ENCODE measurements around the gene MGAM2.
"Not testable (repeated sequence)": the region's sequence is repeated elsewhere in the genome, so short reads cannot be mapped to it uniquely, and the experiment has no call there.

MGAM2 gene

DNA sequence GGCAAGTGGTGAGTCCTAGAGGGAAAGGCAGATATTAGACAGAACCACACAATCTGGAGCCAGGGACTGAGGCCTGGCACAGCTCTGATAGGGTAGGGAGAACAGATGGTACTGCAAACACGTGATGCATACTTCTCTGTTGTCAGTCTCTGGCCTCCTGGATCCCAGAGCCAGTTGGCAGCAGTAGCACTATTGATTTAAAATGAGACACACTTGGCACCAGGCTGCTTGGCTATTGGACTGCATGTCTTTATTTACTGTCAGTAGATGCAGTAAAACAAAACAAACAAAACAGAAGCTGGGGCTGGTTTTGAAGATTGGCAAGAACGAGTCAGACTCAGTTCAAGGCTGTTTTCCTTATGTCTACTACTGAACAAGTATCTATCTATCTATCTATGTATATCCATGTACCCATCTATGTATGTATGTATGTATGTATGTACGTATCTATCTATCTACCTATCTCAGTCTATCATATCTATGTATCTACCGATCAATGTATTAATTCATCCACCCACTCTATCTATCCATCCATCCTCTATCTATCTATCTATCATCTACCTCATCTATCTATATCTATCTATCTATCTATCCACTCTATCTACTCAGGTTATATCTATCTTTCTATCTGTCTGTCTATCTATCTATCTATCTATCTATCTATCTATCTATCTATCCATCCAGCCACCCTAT, 23.4 kb upstream of the MGAM2 start:
- TF ChIP-seq, protein P1, sequence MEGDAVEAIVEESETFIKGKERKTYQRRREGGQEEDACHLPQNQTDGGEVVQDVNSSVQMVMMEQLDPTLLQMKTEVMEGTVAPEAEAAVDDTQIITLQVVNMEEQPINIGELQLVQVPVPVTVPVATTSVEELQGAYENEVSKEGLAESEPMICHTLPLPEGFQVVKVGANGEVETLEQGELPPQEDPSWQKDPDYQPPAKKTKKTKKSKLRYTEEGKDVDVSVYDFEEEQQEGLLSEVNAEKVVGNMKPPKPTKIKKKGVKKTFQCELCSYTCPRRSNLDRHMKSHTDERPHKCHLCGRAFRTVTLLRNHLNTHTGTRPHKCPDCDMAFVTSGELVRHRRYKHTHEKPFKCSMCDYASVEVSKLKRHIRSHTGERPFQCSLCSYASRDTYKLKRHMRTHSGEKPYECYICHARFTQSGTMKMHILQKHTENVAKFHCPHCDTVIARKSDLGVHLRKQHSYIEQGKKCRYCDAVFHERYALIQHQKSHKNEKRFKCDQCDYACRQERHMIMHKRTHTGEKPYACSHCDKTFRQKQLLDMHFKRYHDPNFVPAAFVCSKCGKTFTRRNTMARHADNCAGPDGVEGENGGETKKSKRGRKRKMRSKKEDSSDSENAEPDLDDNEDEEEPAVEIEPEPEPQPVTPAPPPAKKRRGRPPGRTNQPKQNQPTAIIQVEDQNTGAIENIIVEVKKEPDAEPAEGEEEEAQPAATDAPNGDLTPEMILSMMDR (IDR thresholded peaks at IDR 0.05; ENCODE audit: control insufficient read depth, extremely low read depth, insufficient read depth), result no peak
- DNase-seq (ENCODE audit: low read depth), result peak; percentile 95
- H3K4me3 ChIP-seq (ENCODE audit: low read depth, low read length), result no peak overlapping the region

DNA sequence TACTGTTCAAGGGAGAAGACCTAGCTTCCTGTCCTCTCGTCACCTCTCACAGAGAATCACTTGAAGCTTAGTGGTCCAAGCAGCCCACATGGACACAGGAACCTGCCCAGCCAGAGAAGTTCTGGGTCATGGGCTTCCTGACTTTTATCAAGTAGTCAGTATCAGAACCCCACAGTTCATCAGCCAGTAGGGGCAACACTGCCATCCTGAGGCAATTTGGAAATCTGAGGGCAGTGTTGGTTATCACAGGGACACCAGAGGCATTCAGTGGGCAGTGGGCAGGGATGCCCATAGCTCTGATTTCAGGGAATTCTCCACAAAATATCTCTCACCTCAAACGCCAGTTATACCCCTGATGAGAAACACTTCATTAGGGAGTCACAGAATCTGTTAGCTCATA, 22.5 kb upstream of the MGAM2 start:
- TF ChIP-seq, protein P1 (IDR thresholded peaks at IDR 0.05; ENCODE audit: control insufficient read depth, extremely low read depth, insufficient read depth), result peak; percentile 23; the same call in 1 of the 2 replicates
- H3K4me3 ChIP-seq (ENCODE audit: low read depth, low read length), result no peak overlapping the region
- DNase-seq (ENCODE audit: low read depth), result no peak

DNA sequence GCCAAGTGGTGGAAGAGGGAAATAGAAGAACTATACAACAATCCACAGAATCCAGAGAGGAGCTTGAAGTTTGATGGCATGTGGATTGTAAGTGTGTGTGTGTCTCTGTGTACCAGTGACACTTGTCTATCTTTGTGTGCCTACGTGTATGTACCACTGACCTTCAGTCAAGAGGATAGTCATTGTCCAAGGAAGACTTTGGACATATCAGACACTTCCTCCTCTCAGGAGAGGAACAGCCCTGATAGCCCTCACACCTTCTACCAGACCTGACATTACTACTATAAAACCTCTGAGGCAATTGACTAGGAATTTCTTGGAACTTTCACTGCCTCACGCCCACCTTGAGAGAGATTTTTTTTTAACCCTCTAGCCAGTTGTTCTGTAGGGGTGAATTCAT, 19.6 kb upstream of the MGAM2 start:
- no peak for DNase-seq (ENCODE audit: low read depth)
- TF ChIP-seq, protein P1 (IDR thresholded peaks at IDR 0.05; ENCODE audit: control insufficient read depth, extremely low read depth, insufficient read depth), result no peak
- H3K4me3 ChIP-seq (ENCODE audit: low read depth, low read length), result no peak overlapping the region

DNA sequence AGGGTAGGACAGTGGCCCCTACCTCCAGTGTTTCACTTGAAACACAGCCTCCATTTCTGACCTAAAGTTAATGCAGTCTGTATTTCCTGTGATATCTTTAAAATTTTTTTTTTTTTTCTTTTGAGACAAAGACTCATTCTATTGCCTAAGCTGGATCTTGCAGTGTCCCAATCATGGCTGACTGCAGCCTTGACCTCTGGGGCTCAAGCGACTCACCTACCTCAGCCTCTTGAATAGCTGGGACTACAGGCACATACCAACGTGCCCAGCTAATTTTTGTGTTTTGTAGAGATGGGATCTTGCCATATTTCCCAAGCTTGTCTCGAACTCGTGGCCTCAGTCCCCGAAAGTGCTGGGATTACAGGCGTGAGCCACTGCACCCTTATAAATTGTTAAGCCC, 16.7 kb upstream of the MGAM2 start:
- DNase-seq (ENCODE audit: low read depth), result no peak
- TF ChIP-seq, protein P1 (IDR thresholded peaks at IDR 0.05; ENCODE audit: control insufficient read depth, extremely low read depth, insufficient read depth), result no peak
- no peak overlapping the region for H3K4me3 ChIP-seq (ENCODE audit: low read depth, low read length)

DNA sequence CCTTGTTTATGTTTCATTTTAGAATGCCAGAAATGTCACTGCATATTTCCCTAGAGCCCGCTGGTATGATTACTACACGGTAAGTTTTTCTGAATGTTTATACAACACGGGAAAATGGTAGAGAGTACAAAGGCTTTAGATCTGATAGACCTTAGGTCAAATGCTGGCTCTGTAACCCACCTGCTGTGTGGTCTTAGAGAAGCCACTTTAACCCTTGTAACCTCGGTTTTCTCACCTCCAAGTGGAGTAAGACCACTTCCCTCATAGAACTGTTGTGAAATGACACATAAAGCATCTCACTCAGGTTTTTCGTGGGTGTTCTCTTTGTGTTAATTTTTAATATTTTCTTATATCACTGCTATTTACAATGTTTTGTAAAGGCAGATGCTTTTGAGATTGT, 13.9 kb upstream of the MGAM2 start:
- H3K4me3 ChIP-seq (ENCODE audit: low read depth, low read length), result no peak overlapping the region
- DNase-seq (ENCODE audit: low read depth), result no peak
- TF ChIP-seq, protein P1 (IDR thresholded peaks at IDR 0.05; ENCODE audit: control insufficient read depth, extremely low read depth, insufficient read depth), result no peak

DNA sequence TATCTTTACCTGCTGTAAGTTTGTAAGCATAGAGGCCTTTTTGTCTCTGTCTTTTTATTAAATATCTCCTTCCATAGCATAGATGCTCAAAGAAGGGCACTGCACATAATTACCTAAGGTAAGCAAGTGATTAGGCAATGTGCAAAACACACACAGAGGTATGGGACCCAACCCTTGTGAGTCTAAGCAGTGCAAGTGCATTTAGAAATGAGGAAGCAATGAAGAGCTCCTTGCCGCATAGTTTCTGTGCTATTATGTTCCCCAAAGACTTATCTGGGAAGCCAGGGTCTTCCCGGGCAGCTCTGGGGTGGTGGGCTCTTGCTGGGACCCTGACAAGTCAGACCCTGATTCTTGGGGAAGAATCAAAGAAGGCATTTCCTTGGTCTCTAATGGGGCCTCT, 13.5 kb upstream of the MGAM2 start:
- TF ChIP-seq, protein P1 (IDR thresholded peaks at IDR 0.05; ENCODE audit: control insufficient read depth, extremely low read depth, insufficient read depth), result no peak
- DNase-seq (ENCODE audit: low read depth), result no peak
- H3K4me3 ChIP-seq (ENCODE audit: low read depth, low read length), result no peak overlapping the region

DNA sequence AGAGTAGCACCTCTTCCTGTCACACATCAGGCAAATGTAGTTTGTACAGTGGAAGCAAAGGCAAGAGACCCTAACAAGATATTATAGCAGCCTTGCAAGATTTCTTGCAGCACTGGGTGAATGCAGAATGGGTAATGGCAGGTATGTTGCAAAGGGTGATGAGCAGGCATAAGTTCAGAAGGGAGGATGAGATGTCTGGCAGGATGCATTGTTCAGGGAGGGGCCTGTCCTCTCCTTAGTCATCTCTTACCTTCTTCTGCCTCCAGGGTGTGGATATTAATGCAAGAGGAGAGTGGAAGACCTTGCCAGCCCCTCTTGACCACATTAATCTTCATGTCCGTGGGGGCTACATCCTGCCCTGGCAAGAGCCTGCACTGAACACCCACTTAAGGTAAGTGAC, 12.2 kb upstream of the MGAM2 start:
- not testable (repeated sequence) for H3K4me3 ChIP-seq (ENCODE audit: low read depth, low read length); DNase-seq (ENCODE audit: low read depth)

Measured in LNCaP clone FGC (cell line).